Kidney epithelial cell (primary cell): ENCODE data around the gene NUFIP1. TPM values are rescaled to one million over a fixed set of nuclear protein-coding genes. Genes with fewer than 3 reads are reported as not detected.

Experiments
- DNase-seq: peaks from one replicate; pipeline ENCODE4 v3.0.0-alpha.2; 2010; ENCODE audit warnings: low read depth
- H3K27me3 ChIP-seq: 2 replicates; pipeline ENCODE4 v1.6.0; 2011; ENCODE audit warnings: low read length; ENCODE audit not compliant: control insufficient read depth, insufficient read depth
- H3K36me3 ChIP-seq: 2 replicates; pipeline ENCODE4 v1.5.1; 2011; ENCODE audit warnings: low read length; ENCODE audit not compliant: control insufficient read depth, insufficient read depth
- H3K4me3 ChIP-seq: 2 replicates; pipeline ENCODE4 v1.5.1; 2011; ENCODE audit warnings: low read depth, mild to moderate bottlenecking, control low read depth, low read length
- CTCF ChIP-seq: IDR thresholded peaks from 2 replicates; pipeline ENCODE4 v1.5.1; 2011; ENCODE audit warnings: mild to moderate bottlenecking, moderate library complexity, low read length, control low read depth, inconsistent platforms; ENCODE audit not compliant: insufficient read depth, poor library complexity, severe bottlenecking
- total RNA-seq: library from RNA; depleted of rRNA; stranded (reverse); fragments of >200 nt; gene quantifications from 2 replicates; pipeline ENCODE4 v1.2.3, GENCODE V29; 2015

Gene NUFIP1
- total RNA-seq, 1 donor from 2014 or later: 6.3 TPM

DNA sequence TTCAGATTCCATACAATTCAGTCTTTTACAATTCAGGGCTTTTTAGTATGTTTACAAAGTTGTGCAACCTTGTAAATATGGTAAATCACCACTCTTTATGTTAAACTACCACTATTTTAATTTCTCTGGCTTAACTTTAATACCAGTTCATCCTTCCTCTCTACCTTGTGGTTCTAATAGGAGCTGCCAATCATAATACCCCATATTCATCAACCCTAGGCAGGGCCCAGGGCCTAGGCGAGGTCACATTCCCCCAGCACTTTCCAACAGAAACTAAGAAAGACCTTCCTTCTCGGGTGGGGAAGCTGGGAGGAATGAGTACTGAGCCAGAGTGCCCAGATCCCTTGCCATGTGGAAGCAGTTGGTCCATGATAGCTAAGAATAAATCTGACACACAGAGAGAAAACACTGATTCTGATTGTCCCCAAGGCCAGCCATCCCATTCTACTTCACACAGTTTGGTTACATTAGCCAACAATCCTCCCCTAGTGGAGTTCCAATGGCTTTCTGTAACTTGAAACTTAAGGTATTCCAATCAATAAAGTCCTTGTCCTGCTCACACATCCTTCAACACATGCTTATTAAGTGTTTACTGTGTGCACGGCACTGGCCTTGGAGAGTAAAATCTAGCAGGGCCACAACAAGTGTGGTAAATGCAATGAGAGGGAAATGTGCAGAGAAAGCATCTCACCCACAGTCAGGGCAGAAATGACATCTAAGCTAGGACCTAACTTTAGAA lies 76.8 kb downstream of the NUFIP1 start:
- Histone ChIP-seq H3K36me3 (no peaks in the 10 kb centered on the region), H3K27me3 (no peaks in the 10 kb centered on the region), H3K4me3 (no peak overlapping the region)
- no peak for DNase-seq
- TF ChIP-seq CTCF: no peak

DNA sequence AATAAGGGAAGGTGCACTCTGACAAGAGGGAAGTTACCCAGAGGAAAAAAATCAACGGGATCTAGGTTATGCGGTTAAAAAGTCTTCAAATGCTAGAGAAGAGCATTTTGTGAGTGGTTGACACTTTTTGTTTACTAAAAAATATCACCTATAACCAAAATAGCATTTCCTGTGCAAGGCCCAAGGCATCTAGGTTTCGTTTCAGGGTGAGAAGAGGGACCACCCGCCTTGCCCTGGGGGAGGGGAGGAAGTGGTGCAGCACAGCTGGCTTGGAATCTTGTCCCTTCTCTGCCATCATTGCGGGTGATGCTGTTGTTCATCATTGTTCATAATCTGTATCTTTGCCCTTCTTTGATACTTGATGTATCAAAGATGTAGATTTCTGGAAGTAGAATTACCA lies 80.6 kb downstream of the NUFIP1 start:
- H3K27me3 ChIP-seq: no peaks in the 10 kb centered on the region
- no peak for DNase-seq
- TF ChIP-seq CTCF: no peak
- H3K36me3 ChIP-seq: no peaks in the 10 kb centered on the region
- H3K4me3 ChIP-seq: no peak overlapping the region

- Histone ChIP-seq H3K4me3 (no peak overlapping the region), H3K27me3 (no peaks in the 10 kb centered on the region), H3K36me3 (no peaks in the 10 kb centered on the region)
- no peak for DNase-seq
- no peak for TF ChIP-seq CTCF
Measured at GRCh38 chr13:44908266-44908665, 81.0 kb downstream of the NUFIP1 start.

DNA sequence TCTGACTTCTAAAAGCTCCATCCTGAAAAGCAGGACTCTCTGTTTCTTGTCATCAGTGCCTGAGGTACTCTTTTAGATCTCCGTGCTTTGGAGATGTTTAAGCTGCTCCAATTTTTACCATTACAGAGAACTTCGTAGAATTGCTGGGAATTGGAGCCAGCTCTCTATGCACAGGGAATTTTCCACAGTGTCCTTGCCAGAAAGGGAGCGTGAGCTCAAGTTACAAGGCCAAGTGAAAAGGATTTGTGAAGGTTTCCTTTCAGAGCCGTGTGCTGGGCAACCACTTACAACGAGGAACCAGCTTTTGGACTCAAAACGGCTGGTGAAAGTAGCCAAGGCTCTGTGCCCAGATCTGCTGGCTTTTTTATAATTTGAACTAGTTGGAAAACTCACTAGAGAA lies 82.6 kb downstream of the NUFIP1 start:
- H3K27me3 ChIP-seq: no peaks in the 10 kb centered on the region
- no peak overlapping the region for H3K4me3 ChIP-seq
- H3K36me3 ChIP-seq: no peaks in the 10 kb centered on the region
- TF ChIP-seq CTCF: no peak
- no peak for DNase-seq

GRCh38 chr13:44906230-44906629 lies 83.0 kb downstream of the NUFIP1 start:
- no peak for TF ChIP-seq CTCF
- Histone ChIP-seq H3K4me3 (no peak overlapping the region), H3K36me3 (no peaks in the 10 kb centered on the region), H3K27me3 (no peaks in the 10 kb centered on the region)
- no peak for DNase-seq

DNA sequence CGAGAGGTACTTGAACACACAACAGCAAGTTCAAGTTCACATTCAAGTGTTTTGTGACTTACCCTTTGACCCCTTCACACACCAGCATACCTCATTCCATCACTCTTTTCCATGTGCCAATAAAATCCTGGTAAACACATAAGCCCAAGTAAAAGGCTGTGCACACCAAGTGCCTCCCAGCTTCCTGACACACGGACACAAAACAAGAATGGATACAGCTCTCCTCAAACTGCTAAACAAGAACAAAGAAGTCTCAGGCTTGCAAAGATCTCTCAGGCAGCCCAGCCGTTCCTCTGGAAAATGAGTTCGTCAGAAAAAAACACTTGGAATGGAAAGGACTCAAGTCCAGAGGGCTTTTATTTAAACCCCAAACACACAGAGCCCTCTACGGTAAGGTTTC lies 83.7 kb downstream of the NUFIP1 start:
- H3K27me3 ChIP-seq: no peaks in the 10 kb centered on the region
- no peak overlapping the region for H3K4me3 ChIP-seq
- DNase-seq: no peak
- no peak for TF ChIP-seq CTCF
- H3K36me3 ChIP-seq: no peaks in the 10 kb centered on the region
